B cell (primary cell): ENCODE data around the gene PA2G4. TPM values are rescaled to one million over a fixed set of nuclear protein-coding genes. Genes with fewer than 3 reads are reported as not detected.

Experiments
- ATAC-seq: fragments of 200-7000 bp; cut with Tn5 transposase; one replicate; pipeline ENCODE4 v1.10.0; 2021; ENCODE audit warnings: low read depth, mild to moderate bottlenecking, moderate number of reproducible peaks, moderate library complexity
- CTCF ChIA-PET: fragments of 350-600 bp; sonication (Branson Sonifier 250); formaldehyde crosslinking; loops from one replicate; lab custom pipeline; 2021; ENCODE audit warnings: antibody characterized with exemption, inconsistent platforms; lab: Charles Lee
- POLR2A ChIA-PET: fragments of 350-600 bp; sonication (Branson Sonifier 250); formaldehyde crosslinking; loops from one replicate; lab custom pipeline; 2021; ENCODE audit warnings: antibody characterized with exemption; lab: Charles Lee
- DNase-seq: peaks from one replicate; pipeline ENCODE4 v3.0.0; 2013
- H2AFZ ChIP-seq: 2 replicates; pipeline ENCODE4 v1.6.1; 2012; ENCODE audit warnings: mild to moderate bottlenecking, low read depth, low read length; ENCODE audit not compliant: insufficient read depth, poor library complexity, severe bottlenecking
- H3K27ac ChIP-seq, 2 donors: 1 replicate in 1 of 2; 2 replicates in 1 of 2; pipeline ENCODE4 v1.5.1; 2012 to 2013; ENCODE audit warnings: low read length in 2 of 2, mild to moderate bottlenecking in 2 of 2, moderate library complexity in 1 of 2
- H3K27me3 ChIP-seq, 4 experiments: fragments of 200-600 bp in 1 of 4; sonication (generic) in 1 of 4; replicated peaks in 1 of 4; 1 replicate in 2 of 4; 2 replicates in 2 of 4; pipeline versions ENCODE4 v1.6.1 to v1.7.0; 2013 to 2016; ENCODE audit warnings: low read length in 3 of 4, mild to moderate bottlenecking in 2 of 4, mixed read lengths in 1 of 4, moderate library complexity in 1 of 4; ENCODE audit not compliant: insufficient read depth in 4 of 4, control insufficient read depth in 3 of 4; ENCODE audit errors: control extremely low read depth in 1 of 4
- H3K36me3 ChIP-seq, 2 experiments: replicated peaks in 1 of 2; 1 replicate in 1 of 2; 2 replicates in 1 of 2; pipeline versions ENCODE4 v1.6.1 to v1.7.1; 2013; ENCODE audit warnings: low read length in 1 of 2; ENCODE audit not compliant: insufficient read depth in 2 of 2, control insufficient read depth in 1 of 2; ENCODE audit errors: control extremely low read depth in 1 of 2, extremely low read depth in 1 of 2
- H3K4me1 ChIP-seq, 2 donors: fragments of 200-600 bp in 1 of 2; sonication (generic) in 1 of 2; 1 replicate in 1 of 2; 2 replicates in 1 of 2; pipeline versions ENCODE4 v1.5.1 to v1.6.1; 2013 to 2017; ENCODE audit warnings: low read length in 2 of 2; ENCODE audit not compliant: control insufficient read depth in 2 of 2, insufficient read depth in 2 of 2
- H3K4me2 ChIP-seq: replicated peaks from 2 replicates; pipeline ENCODE3; 2012; ENCODE audit warnings: mild to moderate bottlenecking, low read depth, low read length; ENCODE audit not compliant: poor library complexity, severe bottlenecking
- H3K4me3 ChIP-seq, 5 experiments: fragments of 200-600 bp in 1 of 5; sonication (generic) in 1 of 5; 1 replicate in 3 of 5; 2 replicates in 2 of 5; pipeline versions ENCODE4 v1.5.1 to v1.7.0; 2011 to 2016; ENCODE audit warnings: low read length in 4 of 5, mild to moderate bottlenecking in 4 of 5, low read depth in 2 of 5, control low read depth in 1 of 5, moderate library complexity in 1 of 5; ENCODE audit not compliant: insufficient read depth in 1 of 5; ENCODE audit errors: control extremely low read depth in 1 of 5, extremely low read depth in 1 of 5
- H3K79me2 ChIP-seq: fragments of 200-600 bp; sonication (generic); one replicate; pipeline ENCODE4 v1.6.0; 2016; ENCODE audit warnings: low read length; ENCODE audit not compliant: control insufficient read depth, insufficient read depth
- H3K9ac ChIP-seq: fragments of 200-600 bp; sonication (generic); 2 replicates; pipeline ENCODE4 v1.6.1; 2017; ENCODE audit warnings: mild to moderate bottlenecking, low read length, moderate library complexity
- H3K9me3 ChIP-seq, 3 donors: one replicate each; pipeline versions ENCODE4 v1.6.1 to v1.7.1; 2013; ENCODE audit warnings: low read length in 2 of 3; ENCODE audit not compliant: control insufficient read depth in 2 of 3, insufficient read depth in 1 of 3; ENCODE audit errors: control extremely low read depth in 1 of 3
- H4K20me1 ChIP-seq: 2 replicates; pipeline ENCODE4 v1.6.0; 2012; ENCODE audit warnings: mild to moderate bottlenecking, low read length; ENCODE audit not compliant: insufficient read depth, control insufficient read depth, poor library complexity, severe bottlenecking
- H3K27ac Mint-ChIP-seq: one replicate; pipeline ENCODE4 v1.8.0; 2021; ENCODE audit warnings: mixed read lengths
- H3K27me3 Mint-ChIP-seq: one replicate; pipeline ENCODE4 v1.8.0; 2021; ENCODE audit warnings: mixed read lengths
- H3K4me1 Mint-ChIP-seq: one replicate; pipeline ENCODE4 v1.8.0; 2021; ENCODE audit warnings: mixed read lengths
- H3K4me3 Mint-ChIP-seq: one replicate; pipeline ENCODE4 v1.8.0; 2021; ENCODE audit warnings: mixed read lengths
- H3K9me3 Mint-ChIP-seq: one replicate; pipeline ENCODE4 v1.8.0; 2022; ENCODE audit warnings: mixed read lengths; ENCODE audit not compliant: insufficient read depth
- EZH2 ChIP-seq: IDR thresholded peaks from 2 replicates; pipeline ENCODE4 v1.6.1; 2012; ENCODE audit warnings: borderline replicate concordance, low read depth, mild to moderate bottlenecking, moderate library complexity, low read length; ENCODE audit not compliant: insufficient read depth, poor library complexity, severe bottlenecking
- WGBS: methylation state at CpG from one replicate; pipeline ENCODE4 v1.1.5; 2013; ENCODE audit warnings: missing lambda C conversion rate; ENCODE audit not compliant: insufficient coverage; 5-methylcytosine and 5-hydroxymethylcytosine counted together
- intact Hi-C: fragments of 100-400 bp; cut with micrococcal nuclease; formaldehyde crosslinking; loops from one replicate; pipeline ENCODE4 v1.10.0; 2022
- polyA plus RNA-seq: library from polyadenylated mRNA; depleted of rRNA; stranded (reverse); fragments of >200 nt; gene quantifications from 2 replicates; pipeline ENCODE4 v1.2.3, GENCODE V29; 2012
- total RNA-seq, 2 donors: library from RNA; stranded (reverse); fragments of 120-200 nt in 1 of 2; gene quantifications; 1 replicate in 1 of 2; 2 replicates in 1 of 2; pipeline versions ENCODE4 v1.2.3 to v1.2.4, GENCODE V29; 2013 to 2022
- TF ChIP-seq, protein P1 (sequence below): fragments of 200-600 bp; IDR thresholded peaks from one replicate; pipeline ENCODE4 v1.8.0; 2022; ENCODE audit warnings: antibody characterized with exemption, mild to moderate bottlenecking

PA2G4 gene
- total and polyA plus RNA-seq, 2 donors (not counting 1 experiment from before 2014, with no cell fraction given): 56.7 to 77.3 TPM

DNA sequence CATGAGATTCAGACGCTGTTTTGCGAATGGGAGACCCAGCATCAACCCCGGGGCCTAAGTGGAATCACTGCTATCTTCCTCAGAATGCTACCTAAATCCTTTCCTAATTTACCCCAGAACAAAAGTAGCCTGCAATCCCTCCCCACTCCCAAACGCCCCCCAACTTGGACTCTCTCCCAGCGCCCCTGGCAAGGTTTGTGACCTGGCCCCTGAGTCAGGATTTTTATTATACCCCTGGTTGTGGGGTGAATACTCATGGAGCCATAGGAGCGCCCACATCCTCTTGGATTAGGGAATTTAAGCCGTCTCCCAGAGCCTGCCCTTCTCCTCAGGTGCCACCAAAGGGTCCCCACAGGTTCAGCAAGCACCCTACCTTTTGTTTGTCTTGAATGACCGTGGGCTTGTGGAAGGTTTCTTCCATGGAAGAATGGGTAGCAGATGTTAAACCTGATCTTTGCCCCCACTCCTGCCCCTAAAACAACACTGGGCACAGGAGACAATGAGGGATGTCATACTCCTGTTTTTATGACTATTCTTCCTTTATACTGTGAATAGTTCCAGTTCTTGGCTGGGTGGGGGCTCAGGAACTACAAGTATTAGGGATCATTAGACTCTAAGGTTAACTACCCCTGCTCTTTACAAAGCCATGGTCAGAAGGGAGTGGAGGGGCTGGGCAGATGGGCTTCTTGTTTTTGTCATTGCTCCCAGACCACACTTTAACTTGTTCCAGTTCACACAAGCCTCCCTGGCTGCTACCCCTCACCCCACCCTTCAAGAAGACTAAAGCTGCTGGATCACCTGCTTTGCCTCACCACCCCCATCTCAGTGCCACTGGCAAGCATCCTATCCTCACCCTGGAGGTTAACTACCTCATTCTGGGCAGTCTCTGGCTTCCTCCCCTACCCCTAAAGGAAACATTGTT lies 48.7 kb downstream of the PA2G4 start:
- 10% methylated on average over 4 of the region's 8 CpGs for WGBS
- TF ChIP-seq EZH2: no peak
- TF ChIP-seq, protein P1, sequence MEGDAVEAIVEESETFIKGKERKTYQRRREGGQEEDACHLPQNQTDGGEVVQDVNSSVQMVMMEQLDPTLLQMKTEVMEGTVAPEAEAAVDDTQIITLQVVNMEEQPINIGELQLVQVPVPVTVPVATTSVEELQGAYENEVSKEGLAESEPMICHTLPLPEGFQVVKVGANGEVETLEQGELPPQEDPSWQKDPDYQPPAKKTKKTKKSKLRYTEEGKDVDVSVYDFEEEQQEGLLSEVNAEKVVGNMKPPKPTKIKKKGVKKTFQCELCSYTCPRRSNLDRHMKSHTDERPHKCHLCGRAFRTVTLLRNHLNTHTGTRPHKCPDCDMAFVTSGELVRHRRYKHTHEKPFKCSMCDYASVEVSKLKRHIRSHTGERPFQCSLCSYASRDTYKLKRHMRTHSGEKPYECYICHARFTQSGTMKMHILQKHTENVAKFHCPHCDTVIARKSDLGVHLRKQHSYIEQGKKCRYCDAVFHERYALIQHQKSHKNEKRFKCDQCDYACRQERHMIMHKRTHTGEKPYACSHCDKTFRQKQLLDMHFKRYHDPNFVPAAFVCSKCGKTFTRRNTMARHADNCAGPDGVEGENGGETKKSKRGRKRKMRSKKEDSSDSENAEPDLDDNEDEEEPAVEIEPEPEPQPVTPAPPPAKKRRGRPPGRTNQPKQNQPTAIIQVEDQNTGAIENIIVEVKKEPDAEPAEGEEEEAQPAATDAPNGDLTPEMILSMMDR: no peak
- H4K20me1 ChIP-seq: no peaks in the 10 kb centered on the region
- Mint-ChIP-seq H3K4me1 (peaks cover 38% of the 10 kb centered on the region), H3K27me3 (no peaks in the 10 kb centered on the region), H3K27ac (peak overlapping the region; percentile 98), H3K9me3 (no peaks in the 10 kb centered on the region), H3K4me3 (peak overlapping the region; percentile 94)
- peaks cover 64% of the 10 kb centered on the region for H3K79me2 ChIP-seq
- H3K4me3 ChIP-seq: peak overlapping the region; percentile 50 to 89 (median 76)
- peak overlapping the region; percentile 88 for H3K9ac ChIP-seq
- peaks cover 0 to 3% of the 10 kb centered on the region in 2 experiments for H3K36me3 ChIP-seq
- peaks cover 15 to 29% of the 10 kb centered on the region in 2 donors for H3K4me1 ChIP-seq
- H2AFZ ChIP-seq: peak overlapping the region; percentile 94
- ATAC-seq (no peak), DNase-seq (no peak)
- H3K27me3 ChIP-seq: no peaks in the 10 kb centered on the region
- no peaks in the 10 kb centered on the region for H3K9me3 ChIP-seq
- H3K27ac ChIP-seq: peak overlapping the region in 1 of 2 donors; percentile 88
- intact Hi-C loops: loop anchor here (1.0 to 10.0 kb wide), 3 partner anchors 27 to 922 kb away; partner anchors contain the start of genes NEMP1 and PA2G4
- H3K4me2 ChIP-seq: peak overlapping the region; percentile 89
- ChIA-PET CTCF (interaction anchor here (2.0 kb wide), 1 partner anchor 69 kb away, joined by 6 read pairs; the partner anchor contains the start of gene RNF41), POLR2A (interaction anchor here (0.6 to 2.1 kb wide), 2 partner anchors 25 to 46 kb away, joined by 3 to 28 read pairs; partner anchors contain the start of gene ESYT1)
